CD8-positive, alpha-beta memory T cell (primary cell): ENCODE measurements around the gene KCNJ6. TPM values are rescaled to one million over a fixed set of nuclear protein-coding genes. Genes with fewer than 3 reads are reported as not detected.

Experiments
- CTCF ChIA-PET: fragments of 350-600 bp; sonication (Branson Sonifier 250); formaldehyde crosslinking; loops from one replicate; lab custom pipeline; 2021; ENCODE audit warnings: antibody characterized with exemption; lab: Charles Lee
- POLR2A ChIA-PET: fragments of 350-600 bp; sonication (Branson Sonifier 250); formaldehyde crosslinking; loops from one replicate; lab custom pipeline; 2021; ENCODE audit warnings: antibody characterized with exemption; lab: Charles Lee
- DNase-seq, 5 donors: peaks; one replicate each; pipeline versions ENCODE4 v3.0.0 to v3.0.0-alpha.2; 2020 to 2022; ENCODE audit warnings: mixed read lengths in 1 of 5
- H3K27ac ChIP-seq: one replicate; pipeline ENCODE4 v1.7.0; 2013; ENCODE audit warnings: low read depth, mild to moderate bottlenecking, low read length, moderate library complexity
- H3K27me3 ChIP-seq: 2 replicates; pipeline ENCODE4 v1.7.0; 2013; ENCODE audit warnings: low read length, mild to moderate bottlenecking; ENCODE audit not compliant: insufficient read depth, poor library complexity, severe bottlenecking
- H3K36me3 ChIP-seq: 2 replicates; pipeline ENCODE4 v1.7.0; 2013; ENCODE audit warnings: mild to moderate bottlenecking, low read length, moderate library complexity; ENCODE audit not compliant: insufficient read depth
- H3K4me1 ChIP-seq: 2 replicates; pipeline ENCODE4 v1.7.0; 2013; ENCODE audit warnings: mild to moderate bottlenecking, low read length, moderate library complexity; ENCODE audit not compliant: insufficient read depth
- H3K4me3 ChIP-seq: 2 replicates; pipeline ENCODE4 v1.7.0; 2013; ENCODE audit warnings: mild to moderate bottlenecking, low read length
- H3K9me3 ChIP-seq: 2 replicates; pipeline ENCODE4 v1.7.0; 2013; ENCODE audit warnings: mild to moderate bottlenecking, low read length
- H3K27ac Mint-ChIP-seq, 8 donors: one replicate each; pipeline ENCODE4 v1.8.0; 2020 to 2021; ENCODE audit warnings: mixed read lengths in 8 of 8, mild to moderate bottlenecking in 6 of 8, inconsistent platforms in 3 of 8, moderate library complexity in 3 of 8
- H3K27me3 Mint-ChIP-seq, 2 donors: one replicate each; pipeline ENCODE4 v1.8.0; 2020 to 2021; ENCODE audit warnings: mixed read lengths in 2 of 2, mild to moderate bottlenecking in 1 of 2, moderate library complexity in 1 of 2
- H3K36me3 Mint-ChIP-seq, 3 donors: one replicate each; pipeline ENCODE4 v1.8.0; 2020 to 2021; ENCODE audit warnings: mixed read lengths in 3 of 3, inconsistent platforms in 1 of 3, mild to moderate bottlenecking in 1 of 3
- H3K4me1 Mint-ChIP-seq, 3 donors: one replicate each; pipeline ENCODE4 v1.8.0; 2020 to 2021; ENCODE audit warnings: mixed read lengths in 3 of 3, inconsistent platforms in 1 of 3, mild to moderate bottlenecking in 1 of 3
- H3K4me3 Mint-ChIP-seq, 7 donors: one replicate each; pipeline ENCODE4 v1.8.0; 2020 to 2021; ENCODE audit warnings: mixed read lengths in 7 of 7, mild to moderate bottlenecking in 6 of 7, moderate library complexity in 4 of 7, inconsistent platforms in 2 of 7
- H3K9me3 Mint-ChIP-seq, 5 donors: one replicate each; pipeline ENCODE4 v1.8.0; 2020 to 2022; ENCODE audit warnings: mixed read lengths in 5 of 5, mild to moderate bottlenecking in 3 of 5, moderate library complexity in 2 of 5, inconsistent platforms in 1 of 5
- polyA plus RNA-seq: library from polyadenylated mRNA; unstranded; fragments of 300-500 nt; fragmentation: Illumina TruSeq; gene quantifications from one replicate; pipeline ENCODE4 v1.2.3, GENCODE V29; 2021
- total RNA-seq, 2 experiments: library from RNA; stranded (reverse); gene quantifications; one replicate each; pipeline ENCODE4 v1.2.3, GENCODE V29; 2021

KCNJ6 gene
- total and polyA plus RNA-seq, 3 experiments from 2014 or later, result not detected

DNA sequence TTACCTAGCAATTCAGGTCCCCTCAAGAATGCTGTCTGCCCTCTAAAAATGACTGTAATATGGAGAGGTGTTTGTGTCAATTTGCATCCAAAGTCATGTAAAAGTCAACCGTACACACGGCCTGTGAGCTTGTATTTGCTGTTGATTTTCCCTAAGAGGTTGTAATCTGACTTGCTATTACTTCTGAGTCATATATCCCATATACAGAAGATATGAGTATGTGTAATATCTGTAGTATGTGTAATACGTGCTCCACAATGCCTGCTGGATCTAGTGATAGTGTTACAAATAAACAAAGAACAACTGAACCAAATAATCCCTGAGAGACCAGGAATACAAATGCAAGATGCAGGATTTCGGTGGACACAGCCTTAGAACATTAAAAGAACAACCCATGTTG is 1.4 kb upstream of the KCNJ6 start:
- POLR2A ChIA-PET, result no interaction called here
- Mint-ChIP-seq H3K27me3 (peaks cover 31 to 47% of the 10 kb centered on the region in 2 donors), H3K4me3 (no peak overlapping the region), H3K36me3 (no peaks in the 10 kb centered on the region), H3K4me1 (peaks cover 0 to 8% (median 0%) of the 10 kb centered on the region in 3 donors), H3K9me3 (peaks cover 0 to 4% (median 0%) of the 10 kb centered on the region in 5 donors), H3K27ac (no peak overlapping the region)
- CTCF ChIA-PET, result no interaction called here
- DNase-seq, result no peak
- H3K4me3 ChIP-seq, result no peak overlapping the region
- no peaks in the 10 kb centered on the region for H3K9me3 ChIP-seq
- no peaks in the 10 kb centered on the region for H3K36me3 ChIP-seq
- H3K27ac ChIP-seq, result no peak overlapping the region
- no peaks in the 10 kb centered on the region for H3K4me1 ChIP-seq
- peaks cover 19% of the 10 kb centered on the region for H3K27me3 ChIP-seq

DNA sequence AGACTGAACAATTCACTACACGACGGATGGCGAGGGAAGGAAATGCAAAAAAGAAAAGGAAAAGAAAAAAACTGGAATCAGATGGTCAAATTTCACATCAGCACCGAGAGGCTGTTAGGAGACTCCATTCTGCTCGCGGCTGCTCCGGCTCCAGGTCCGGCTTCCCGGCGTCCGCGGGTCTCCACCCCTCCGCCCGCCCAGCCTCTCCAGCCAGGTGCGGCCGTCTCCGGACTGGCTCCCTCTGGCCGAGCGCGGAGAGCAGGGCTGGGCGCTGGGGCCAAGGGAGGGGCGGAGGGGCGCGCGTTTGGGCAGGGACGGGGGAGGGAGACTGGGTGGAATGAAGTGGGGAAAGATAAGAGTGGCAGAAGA is 332 bp downstream of the KCNJ6 start:
- DNase-seq, result no peak
- peaks cover 23% of the 10 kb centered on the region for H3K27me3 ChIP-seq
- no peaks in the 10 kb centered on the region for H3K36me3 ChIP-seq
- Mint-ChIP-seq H3K27ac (no peak overlapping the region), H3K4me1 (peaks cover 0 to 8% (median 0%) of the 10 kb centered on the region in 3 donors), H3K4me3 (no peak overlapping the region), H3K27me3 (peaks cover 44 to 53% of the 10 kb centered on the region in 2 donors), H3K9me3 (peaks cover 0 to 5% (median 0%) of the 10 kb centered on the region in 5 donors), H3K36me3 (no peaks in the 10 kb centered on the region)
- H3K27ac ChIP-seq, result no peak overlapping the region
- CTCF ChIA-PET, result no interaction called here
- H3K4me1 ChIP-seq, result no peaks in the 10 kb centered on the region
- H3K9me3 ChIP-seq, result no peaks in the 10 kb centered on the region
- H3K4me3 ChIP-seq, result no peak overlapping the region
- POLR2A ChIA-PET, result no interaction called here

DNA sequence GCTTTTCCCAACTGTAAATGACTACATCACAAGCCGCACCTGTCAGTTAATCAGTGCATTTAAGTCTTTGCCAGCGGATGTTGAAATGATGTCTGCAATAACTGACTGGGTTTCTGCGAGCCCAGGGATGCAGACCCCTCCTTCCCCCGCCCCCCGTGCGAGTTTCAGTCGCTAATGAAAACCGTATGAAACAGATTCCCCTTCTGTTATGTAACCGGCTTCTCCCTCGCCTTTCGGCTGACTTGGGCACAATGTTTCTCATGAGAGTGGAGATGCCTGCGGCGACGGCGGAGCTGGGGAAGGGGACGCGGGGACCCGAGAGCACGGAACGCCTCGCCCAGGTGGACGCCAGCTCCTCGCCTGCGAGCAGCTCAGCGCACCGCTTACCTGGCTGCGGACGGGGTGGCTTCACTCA is 753 bp downstream of the KCNJ6 start:
- ChIA-PET CTCF (no interaction called here), POLR2A (no interaction called here)
- H3K4me3 Mint-ChIP-seq, result no peak overlapping the region
- H3K9me3 Mint-ChIP-seq, result peaks cover 0 to 5% (median 0%) of the 10 kb centered on the region in 5 donors
- Histone ChIP-seq H3K4me1 (no peaks in the 10 kb centered on the region), H3K27ac (no peak overlapping the region), H3K27me3 (peaks cover 23% of the 10 kb centered on the region), H3K9me3 (no peaks in the 10 kb centered on the region), H3K4me3 (no peak overlapping the region), H3K36me3 (no peaks in the 10 kb centered on the region)
- no peaks in the 10 kb centered on the region for H3K36me3 Mint-ChIP-seq
- no peak overlapping the region for H3K27ac Mint-ChIP-seq
- H3K4me1 Mint-ChIP-seq, result peaks cover 0 to 8% (median 0%) of the 10 kb centered on the region in 3 donors
- H3K27me3 Mint-ChIP-seq, result peaks cover 44 to 52% of the 10 kb centered on the region in 2 donors
- DNase-seq, result no peak

DNA sequence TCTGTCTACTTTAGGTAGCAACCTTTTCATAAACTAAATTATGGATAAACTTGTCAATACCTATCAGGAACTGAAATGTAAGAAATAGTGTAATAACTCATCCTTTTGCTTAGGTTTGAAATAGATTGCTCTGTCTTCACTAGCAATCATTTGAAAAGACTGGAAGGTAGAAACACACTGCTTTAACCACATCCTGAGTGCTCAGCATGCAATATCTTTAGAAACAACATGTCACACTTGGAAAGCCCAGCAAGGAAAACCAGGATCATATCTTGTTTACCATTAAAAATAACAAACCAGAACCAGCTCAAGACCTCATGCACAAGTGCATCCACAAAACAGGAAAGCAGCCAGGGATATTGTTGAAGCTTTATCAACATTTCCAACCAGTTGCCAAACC is 3.6 kb downstream of the KCNJ6 start:
- H3K9me3 ChIP-seq, result no peaks in the 10 kb centered on the region
- H3K9me3 Mint-ChIP-seq, result peaks cover 0 to 5% (median 0%) of the 10 kb centered on the region in 5 donors
- H3K27me3 Mint-ChIP-seq, result peaks cover 38 to 40% of the 10 kb centered on the region in 2 donors
- no peak overlapping the region for H3K27ac ChIP-seq
- no peaks in the 10 kb centered on the region for H3K36me3 Mint-ChIP-seq
- H3K4me3 Mint-ChIP-seq, result no peak overlapping the region
- H3K27me3 ChIP-seq, result peaks cover 23% of the 10 kb centered on the region
- POLR2A ChIA-PET, result no interaction called here
- CTCF ChIA-PET, result no interaction called here
- no peaks in the 10 kb centered on the region for H3K4me1 ChIP-seq
- peaks cover 0 to 8% (median 0%) of the 10 kb centered on the region in 3 donors for H3K4me1 Mint-ChIP-seq
- DNase-seq, result no peak
- no peak overlapping the region for H3K27ac Mint-ChIP-seq
- H3K36me3 ChIP-seq, result no peaks in the 10 kb centered on the region
- H3K4me3 ChIP-seq, result no peak overlapping the region

DNA sequence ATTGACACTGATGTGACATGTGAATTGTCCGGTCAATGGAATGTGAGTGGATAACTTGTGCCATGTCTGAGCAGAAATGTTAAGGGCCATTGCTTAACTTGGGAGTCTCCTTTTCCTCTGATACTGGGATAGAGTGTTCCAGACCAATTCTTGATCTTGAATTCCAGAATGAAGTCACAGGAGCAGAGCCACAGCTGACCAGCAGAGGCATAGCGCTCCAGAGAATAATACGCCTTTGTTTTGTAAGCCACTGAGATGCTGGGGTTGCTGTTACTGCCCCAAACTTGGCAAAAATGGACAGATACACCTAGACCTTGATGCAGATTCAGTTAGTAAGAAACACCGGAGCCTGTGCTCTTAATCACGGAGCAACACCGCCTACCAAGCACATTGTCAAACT is 6.3 kb downstream of the KCNJ6 start:
- ChIA-PET POLR2A (no interaction called here), CTCF (no interaction called here)
- H3K4me3 Mint-ChIP-seq, result no peak overlapping the region
- no peak for DNase-seq
- no peaks in the 10 kb centered on the region for H3K4me1 Mint-ChIP-seq
- peaks cover 24 to 26% of the 10 kb centered on the region in 2 donors for H3K27me3 Mint-ChIP-seq
- no peaks in the 10 kb centered on the region for H3K9me3 ChIP-seq
- peaks cover 0 to 1% (median 0%) of the 10 kb centered on the region in 5 donors for H3K9me3 Mint-ChIP-seq
- no peak overlapping the region for H3K27ac ChIP-seq
- no peaks in the 10 kb centered on the region for H3K36me3 Mint-ChIP-seq
- no peak overlapping the region for H3K4me3 ChIP-seq
- H3K27ac Mint-ChIP-seq, result no peak overlapping the region
- H3K4me1 ChIP-seq, result no peaks in the 10 kb centered on the region
- H3K36me3 ChIP-seq, result no peaks in the 10 kb centered on the region
- peaks cover 9% of the 10 kb centered on the region for H3K27me3 ChIP-seq

DNA sequence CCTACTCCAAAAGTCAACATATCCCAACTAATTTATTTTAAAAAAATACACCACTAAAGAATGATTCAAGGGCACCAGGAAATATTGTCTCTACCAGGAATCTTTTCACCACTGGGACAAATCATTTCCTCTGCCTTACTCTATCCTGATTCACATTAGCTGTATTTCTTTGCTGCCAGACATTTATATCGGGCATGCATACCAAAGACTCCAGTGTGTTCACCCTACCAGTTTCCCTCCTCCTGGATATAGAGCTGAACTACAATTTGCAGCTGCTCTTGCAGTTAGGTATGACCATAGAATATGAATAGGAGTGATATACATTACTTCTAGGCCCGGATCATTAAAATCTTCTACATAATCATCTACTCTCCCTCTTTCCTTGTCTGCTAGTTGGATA is 7.6 kb downstream of the KCNJ6 start:
- Mint-ChIP-seq H3K27me3 (peaks cover 16 to 23% of the 10 kb centered on the region in 2 donors), H3K4me1 (no peaks in the 10 kb centered on the region), H3K9me3 (peaks cover 0 to 1% (median 0%) of the 10 kb centered on the region in 5 donors), H3K27ac (no peak overlapping the region), H3K36me3 (no peaks in the 10 kb centered on the region), H3K4me3 (no peak overlapping the region)
- H3K9me3 ChIP-seq, result no peaks in the 10 kb centered on the region
- no peaks in the 10 kb centered on the region for H3K36me3 ChIP-seq
- H3K27me3 ChIP-seq, result peaks cover 4% of the 10 kb centered on the region
- POLR2A ChIA-PET, result no interaction called here
- no peak overlapping the region for H3K27ac ChIP-seq
- CTCF ChIA-PET, result no interaction called here
- no peaks in the 10 kb centered on the region for H3K4me1 ChIP-seq
- H3K4me3 ChIP-seq, result no peak overlapping the region
- DNase-seq, result no peak

DNA sequence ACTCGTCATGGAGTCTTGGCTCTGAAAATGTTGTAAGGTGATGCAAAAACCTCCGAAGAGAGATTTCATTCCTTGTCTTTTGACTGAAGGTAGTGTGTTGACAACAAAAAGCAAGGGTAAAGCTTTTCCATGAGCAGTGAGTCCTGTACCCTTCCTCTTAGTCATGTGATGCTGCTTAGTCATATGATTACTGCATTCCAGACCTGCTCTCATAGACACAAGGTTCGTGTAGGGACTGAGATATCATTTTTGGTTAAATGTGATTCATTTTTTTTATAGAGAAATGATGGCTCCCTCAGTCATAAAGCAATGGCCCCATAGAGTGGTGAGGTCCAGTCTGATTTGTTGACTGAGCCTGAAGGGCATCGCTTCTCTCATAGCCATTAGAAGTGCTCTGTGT is 9.2 kb downstream of the KCNJ6 start:
- Mint-ChIP-seq H3K36me3 (no peaks in the 10 kb centered on the region), H3K27ac (no peak overlapping the region), H3K9me3 (peaks cover 0 to under 1% (median 0%) of the 10 kb centered on the region in 5 donors), H3K27me3 (peaks cover 11 to 14% of the 10 kb centered on the region in 2 donors), H3K4me3 (no peak overlapping the region), H3K4me1 (no peaks in the 10 kb centered on the region)
- no peak overlapping the region for H3K27ac ChIP-seq
- H3K27me3 ChIP-seq, result peaks cover 4% of the 10 kb centered on the region
- H3K36me3 ChIP-seq, result no peaks in the 10 kb centered on the region
- DNase-seq, result no peak
- no peaks in the 10 kb centered on the region for H3K9me3 ChIP-seq
- H3K4me3 ChIP-seq, result no peak overlapping the region
- ChIA-PET POLR2A (no interaction called here), CTCF (no interaction called here)
- no peaks in the 10 kb centered on the region for H3K4me1 ChIP-seq

DNA sequence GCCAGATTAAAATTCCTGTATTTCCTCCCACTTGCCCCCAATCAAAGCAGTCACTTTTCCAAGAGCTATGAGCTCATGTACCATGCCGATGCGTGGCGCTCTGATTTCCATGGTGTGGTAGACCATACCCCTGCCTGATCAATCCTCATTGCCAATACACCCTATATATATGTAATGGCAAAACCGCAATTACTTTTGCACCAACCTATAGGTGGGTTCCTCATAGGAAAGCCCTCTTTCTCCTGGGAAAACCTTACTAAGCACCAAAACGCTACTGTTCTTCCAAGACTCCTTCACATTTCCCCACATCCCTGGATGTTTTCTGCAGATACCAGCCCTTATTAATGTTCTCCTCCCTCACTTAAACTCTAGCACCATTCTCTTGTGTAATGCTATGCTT is 11.0 kb downstream of the KCNJ6 start:
- H3K4me3 ChIP-seq, result no peak overlapping the region
- H3K36me3 Mint-ChIP-seq, result no peaks in the 10 kb centered on the region

More for the DNA sequence above, 11.0 kb downstream of the KCNJ6 start:
- Mint-ChIP-seq H3K9me3 (peaks cover 0 to 4% (median 0%) of the 10 kb centered on the region in 5 donors), H3K4me3 (no peak overlapping the region), H3K4me1 (no peaks in the 10 kb centered on the region), H3K27me3 (peaks cover 8 to 12% of the 10 kb centered on the region in 2 donors), H3K27ac (no peak overlapping the region)
- no peaks in the 10 kb centered on the region for H3K9me3 ChIP-seq
- no peaks in the 10 kb centered on the region for H3K36me3 ChIP-seq
- CTCF ChIA-PET, result no interaction called here
- POLR2A ChIA-PET, result no interaction called here
- no peak for DNase-seq
- no peaks in the 10 kb centered on the region for H3K27me3 ChIP-seq
- no peaks in the 10 kb centered on the region for H3K4me1 ChIP-seq
- H3K27ac ChIP-seq, result no peak overlapping the region
